Heart left ventricle (tissue), 16 donors: ENCODE results near the gene TPRG1. TPM values are rescaled to one million over a fixed set of nuclear protein-coding genes. Genes with fewer than 3 reads are reported as not detected.

Experiments used
- ATAC-seq, 4 donors: fragments of 200-7000 bp; cut with Tn5 transposase; one replicate each; pipeline ENCODE4 v1.9.1; 2020 to 2022; ENCODE audit warnings: moderate library complexity in 4 of 4, mild to moderate bottlenecking in 3 of 4, moderate number of reproducible peaks in 1 of 4
- DNase-seq, 5 donors: peaks; one replicate each; pipeline ENCODE4 v3.0.0-alpha.2; 2020
- H3K27ac ChIP-seq, 12 donors: fragments of 200-600 bp; sonication (generic) in 4 of 12; one replicate each; pipeline versions ENCODE4 v1.5.0 to v1.8.0; 2016 to 2022; ENCODE audit warnings: mild to moderate bottlenecking in 2 of 12
- H3K27me3 ChIP-seq, 9 donors: fragments of 200-600 bp; sonication (generic) in 2 of 9; one replicate each; pipeline versions ENCODE4 v1.5.1 to v1.8.0; 2016 to 2022; ENCODE audit warnings: mild to moderate bottlenecking in 3 of 9
- H3K36me3 ChIP-seq, 9 donors: fragments of 200-600 bp; sonication (generic) in 2 of 9; one replicate each; pipeline versions ENCODE4 v1.5.0 to v1.8.0; 2018 to 2022; ENCODE audit warnings: mild to moderate bottlenecking in 2 of 9
- H3K4me1 ChIP-seq, 12 donors: fragments of 200-600 bp; sonication (generic) in 4 of 12; one replicate each; pipeline versions ENCODE4 v1.5.0 to v1.8.0; 2016 to 2022; ENCODE audit warnings: mild to moderate bottlenecking in 3 of 12
- H3K4me3 ChIP-seq, 12 donors: fragments of 200-600 bp; sonication (generic) in 4 of 12; one replicate each; pipeline versions ENCODE4 v1.5.0 to v1.8.0; 2017 to 2022; ENCODE audit warnings: mild to moderate bottlenecking in 9 of 12, moderate library complexity in 4 of 12
- H3K9me3 ChIP-seq, 12 donors: fragments of 200-600 bp; sonication (generic) in 4 of 12; one replicate each; pipeline versions ENCODE4 v1.5.0 to v1.8.0; 2016 to 2022; ENCODE audit warnings: mild to moderate bottlenecking in 1 of 12
- POLR2A ChIP-seq, 2 donors: fragments of 450-650 bp; IDR thresholded peaks; one replicate each; pipeline ENCODE4 v1.6.1; 2017; ENCODE audit warnings: antibody characterized with exemption in 2 of 2, mild to moderate bottlenecking in 2 of 2, moderate library complexity in 2 of 2
- WGBS, 4 donors: extraction: QIAGEN DNeasy Blood & Tissue Kit in 2 of 4; methylation state at CpG; one replicate each; pipeline versions ENCODE4 v1.1.5 to v1.1.7; 2013 to 2018; 5-methylcytosine and 5-hydroxymethylcytosine counted together
- intact Hi-C, 10 donors: fragments of 100-400 bp; cut with DNase I; formaldehyde crosslinking; loops; one replicate each; pipeline versions ENCODE4 v1.11.1 to v1.14.2; 2022
- polyA plus RNA-seq, 2 donors: library from polyadenylated mRNA; stranded (reverse); fragments of 200-250 nt; gene quantifications; one replicate each; pipeline ENCODE4 v1.2.3, GENCODE V29; 2013
- total RNA-seq, 9 donors: library from RNA; depleted of rRNA in 2 of 9; stranded (reverse); fragments of >200 nt in 2 of 9; fragmentation: NEBNext Ultra II Directional in 3 of 9; extraction: Animal tissue kit (Norgen Biotek cat#: 25700) in 3 of 9; gene quantifications; one replicate each; pipeline versions ENCODE4 v1.1.0 to v1.2.4, GENCODE V29; 2016 to 2023
- TF ChIP-seq, protein P1 (sequence below), 12 donors: fragments of 200-600 bp; sonication (generic) in 4 of 12; IDR thresholded peaks; one replicate each; pipeline versions ENCODE4 v1.5.0 to v1.8.0; 2018 to 2022; ENCODE audit warnings: antibody characterized with exemption in 12 of 12, mild to moderate bottlenecking in 5 of 12
- donor health status: ischemic (EF 13 %, LVEDD 7.1; RV severe dilation, severe dysfunction).
- donor health status: healthy with polysubstance abuse.
- donor health status: DM: no; HTN: yes; CAD: no.
- donor health status: DM: no; HTN: no; CAD: no.
- donor health status: ischemic (EF 25% LVEDD 6.9; RV normal size, moderate dysfunction).
- donor health status: ischemic (EF 25% LVEDD 5.7; RV mildly dilated, moderate dysfunction).
- donor health status: healthy.
- donor health status: DM: yes; HTN: yes; CAD: no.
- donor health status: ischemic (EF 35%, LVEDD 5.7; RV mildly dilated, moderate dysfunction).
- donor health status: nonischemic (EF 11% LVEDD 7.7; RV severe dilation, severe dysfunction).
- donor health status: DM: yes; HTN: yes; CAD: no.
- donor health status: PGD.
- donor health status: ischemic (EF 29% LVEDD 5.4; RV normal size, mild dysfunction).
- donor health status: nonischemic (EF 23%, LVEDD 6.1; RV moderate dilation, normal function).

Gene TPRG1
- total and polyA plus RNA-seq, 11 donors: 0.13 to 9.5 (median 1.2) TPM

- DNase-seq: no peak
- H3K27ac ChIP-seq: no peak overlapping the region
- no peaks in the 10 kb centered on the region for H3K36me3 ChIP-seq
- no peaks in the 10 kb centered on the region for H3K27me3 ChIP-seq
- no peak overlapping the region for H3K4me3 ChIP-seq
- WGBS, 4 donors: 72 to 87% (median 82%) methylated on average over 6 of the region's 6 CpGs
- no peaks in the 10 kb centered on the region for H3K9me3 ChIP-seq
- TF ChIP-seq, protein P1, sequence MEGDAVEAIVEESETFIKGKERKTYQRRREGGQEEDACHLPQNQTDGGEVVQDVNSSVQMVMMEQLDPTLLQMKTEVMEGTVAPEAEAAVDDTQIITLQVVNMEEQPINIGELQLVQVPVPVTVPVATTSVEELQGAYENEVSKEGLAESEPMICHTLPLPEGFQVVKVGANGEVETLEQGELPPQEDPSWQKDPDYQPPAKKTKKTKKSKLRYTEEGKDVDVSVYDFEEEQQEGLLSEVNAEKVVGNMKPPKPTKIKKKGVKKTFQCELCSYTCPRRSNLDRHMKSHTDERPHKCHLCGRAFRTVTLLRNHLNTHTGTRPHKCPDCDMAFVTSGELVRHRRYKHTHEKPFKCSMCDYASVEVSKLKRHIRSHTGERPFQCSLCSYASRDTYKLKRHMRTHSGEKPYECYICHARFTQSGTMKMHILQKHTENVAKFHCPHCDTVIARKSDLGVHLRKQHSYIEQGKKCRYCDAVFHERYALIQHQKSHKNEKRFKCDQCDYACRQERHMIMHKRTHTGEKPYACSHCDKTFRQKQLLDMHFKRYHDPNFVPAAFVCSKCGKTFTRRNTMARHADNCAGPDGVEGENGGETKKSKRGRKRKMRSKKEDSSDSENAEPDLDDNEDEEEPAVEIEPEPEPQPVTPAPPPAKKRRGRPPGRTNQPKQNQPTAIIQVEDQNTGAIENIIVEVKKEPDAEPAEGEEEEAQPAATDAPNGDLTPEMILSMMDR (IDR thresholded peaks at IDR 0.05): no peak
- H3K4me1 ChIP-seq: no peaks in the 10 kb centered on the region
- ATAC-seq: no peak
- intact Hi-C loops: no loop called here
Observed at GRCh38 chr3:189309400-189309975, 137.7 kb downstream of the TPRG1 start.

GRCh38 chr3:189311521-189311920 is 139.8 kb downstream of the TPRG1 start:
- Histone ChIP-seq H3K9me3 (no peaks in the 10 kb centered on the region), H3K4me1 (no peaks in the 10 kb centered on the region), H3K4me3 (no peak overlapping the region), H3K27me3 (no peaks in the 10 kb centered on the region), H3K27ac (no peak overlapping the region), H3K36me3 (no peaks in the 10 kb centered on the region)
- ATAC-seq (no peak), DNase-seq (no peak)
- WGBS, 4 donors: 74 to 89% (median 83%) methylated on average over 2 of the region's 2 CpGs
- TF ChIP-seq POLR2A (IDR thresholded peaks at IDR 0.05): no peak
- TF ChIP-seq, protein P1 (IDR thresholded peaks at IDR 0.05): no peak
- intact Hi-C loops: no loop called here

DNA sequence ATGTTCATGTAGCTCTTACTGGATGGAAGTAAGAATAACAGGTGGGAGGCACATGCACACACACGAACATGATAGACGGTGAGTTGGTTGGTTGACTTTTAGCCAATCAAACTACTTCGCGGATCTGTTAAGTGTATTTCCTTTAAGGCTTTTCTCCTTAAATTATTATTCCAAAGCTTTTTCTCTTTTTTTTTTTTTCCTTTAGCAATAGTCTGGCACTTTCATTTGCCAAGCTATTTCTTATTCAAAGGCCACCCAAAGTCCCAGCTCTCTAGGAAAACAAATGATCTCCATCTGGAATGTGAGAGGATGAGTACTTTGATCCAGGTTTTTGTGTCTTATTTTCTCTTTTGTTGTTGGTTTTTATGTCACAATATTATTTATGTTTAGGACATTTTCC is 141.1 kb downstream of the TPRG1 start:
- Histone ChIP-seq H3K9me3 (no peaks in the 10 kb centered on the region), H3K27ac (no peak overlapping the region), H3K36me3 (no peaks in the 10 kb centered on the region), H3K27me3 (no peaks in the 10 kb centered on the region), H3K4me1 (no peaks in the 10 kb centered on the region), H3K4me3 (no peak overlapping the region)
- WGBS, 4 donors: 81 to 89% (median 88%) methylated on average over 4 of the region's 4 CpGs
- intact Hi-C loops: no loop called here
- DNase-seq (no peak), ATAC-seq (no peak)
- no peak for TF ChIP-seq POLR2A (IDR thresholded peaks at IDR 0.05)
- TF ChIP-seq, protein P1 (IDR thresholded peaks at IDR 0.05): no peak

DNA sequence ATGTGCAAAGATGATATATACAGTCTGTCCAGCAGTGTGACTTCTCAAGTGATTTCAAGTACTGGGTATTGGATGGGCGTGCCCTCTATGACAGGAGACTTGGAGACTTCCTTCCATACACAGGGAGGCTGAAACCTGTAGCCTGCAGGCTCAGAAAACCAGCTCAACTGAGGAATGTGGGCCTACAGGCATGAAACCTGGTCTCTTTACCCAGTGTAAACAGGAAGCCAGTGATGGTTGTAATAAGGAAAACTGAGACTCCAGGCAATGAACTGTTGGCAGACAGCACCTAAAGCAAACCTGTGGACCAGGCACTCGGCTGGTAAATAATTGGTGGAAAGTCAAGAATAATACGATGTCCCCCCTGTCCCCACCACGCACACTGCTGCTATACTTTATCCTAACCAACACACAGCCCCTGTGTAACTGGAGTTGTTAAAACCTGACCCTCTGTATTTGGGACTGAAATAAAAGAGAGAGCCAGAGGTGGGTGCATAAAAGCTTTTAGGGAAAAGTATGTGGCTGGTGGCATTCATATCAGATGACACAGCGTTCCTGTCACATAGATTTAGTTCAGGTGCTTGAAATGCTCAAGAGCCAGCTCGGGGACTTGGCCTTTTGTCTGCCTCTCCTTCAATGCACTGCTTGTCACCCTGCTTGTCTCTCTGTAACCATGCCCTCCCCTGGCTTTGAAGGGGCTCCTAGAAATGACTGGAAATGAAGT is 144.7 kb downstream of the TPRG1 start:
- Histone ChIP-seq H3K4me3 (no peak overlapping the region), H3K4me1 (no peaks in the 10 kb centered on the region), H3K27ac (no peak overlapping the region), H3K27me3 (no peaks in the 10 kb centered on the region), H3K36me3 (no peaks in the 10 kb centered on the region), H3K9me3 (no peaks in the 10 kb centered on the region)
- ATAC-seq (no peak), DNase-seq (no peak)
- WGBS, 4 donors: 71 to 75% (median 72%) methylated on average over 6 of the region's 6 CpGs
- intact Hi-C loops: no loop called here
- TF ChIP-seq, protein P1 (IDR thresholded peaks at IDR 0.05): no peak
- no peak for TF ChIP-seq POLR2A (IDR thresholded peaks at IDR 0.05)
